T-helper 2 cell treated with Interferon-gamma antibody and Interleukin-4, amounts not matched to agents 100 ng/mL and 5 ng/mL, for 36 hours (primary cell): ENCODE data around the gene HEPHL1. TPM values are rescaled to one million over a fixed set of nuclear protein-coding genes. Genes with fewer than 3 reads are reported as not detected.

Experiments used
- intact Hi-C: fragments of 100-400 bp; cut with micrococcal nuclease; formaldehyde crosslinking; loops from one replicate; pipeline ENCODE4 v1.15.1; 2023
- total RNA-seq: library from RNA; stranded (reverse); gene quantifications from 2 replicates; pipeline ENCODE4 v1.2.3, GENCODE V29; 2022

HEPHL1 gene
- total RNA-seq, 1 donor from 2014 or later: not detected

- intact Hi-C loops: no loop called here
Observed at GRCh38 chr11:94077552-94078293, 56.6 kb downstream of the HEPHL1 start.

- intact Hi-C loops: no loop called here
Observed at GRCh38 chr11:94084164-94084563, 63.0 kb downstream of the HEPHL1 start.

DNA sequence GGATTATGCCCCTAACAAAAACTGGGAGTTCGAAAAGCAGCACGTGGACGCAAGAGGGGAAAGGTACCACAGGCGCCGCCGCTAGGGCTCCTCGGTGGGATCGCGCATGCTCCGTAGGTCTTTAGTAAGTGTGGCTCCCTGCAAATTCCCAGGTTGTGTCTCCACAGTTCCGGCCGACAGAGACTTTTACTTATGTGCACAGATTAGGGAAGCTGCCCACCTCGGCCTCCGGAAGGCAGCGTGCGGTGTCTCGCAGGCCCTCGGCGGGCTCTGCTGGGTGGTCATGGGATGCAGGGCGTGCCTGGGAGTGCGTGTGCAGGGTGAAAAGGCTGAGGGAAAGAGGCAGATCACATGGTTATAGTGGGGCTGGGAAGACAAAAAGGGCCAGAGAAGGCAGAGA, 67.8 kb downstream of the HEPHL1 start:
- intact Hi-C loops: no loop called here

- intact Hi-C loops: no loop called here
Observed at GRCh38 chr11:94089341-94089740, 68.2 kb downstream of the HEPHL1 start.

GRCh38 chr11:94090401-94090800, 69.2 kb downstream of the HEPHL1 start:
- intact Hi-C loops: no loop called here

DNA sequence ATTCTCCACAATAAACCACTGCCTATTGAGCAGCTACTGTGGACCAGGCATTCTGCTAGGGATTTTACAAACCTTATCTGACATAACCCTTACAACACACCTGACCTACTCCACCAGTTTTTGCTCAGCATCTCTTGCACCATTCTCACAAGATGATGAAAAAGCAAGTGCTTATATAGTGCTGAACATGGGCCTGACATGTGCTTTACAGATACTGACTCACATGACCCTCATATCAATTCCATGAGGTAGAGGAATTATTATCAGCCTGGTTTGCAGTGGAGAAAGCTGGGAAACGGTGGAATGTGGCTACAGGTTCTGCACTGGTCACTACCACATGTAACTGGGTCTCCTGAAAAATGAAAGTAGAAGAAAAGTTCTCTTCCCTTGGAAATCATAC, 69.9 kb downstream of the HEPHL1 start:
- intact Hi-C loops: no loop called here

GRCh38 chr11:94100253-94100652, 79.1 kb downstream of the HEPHL1 start:
- intact Hi-C loops: no loop called here

GRCh38 chr11:94103471-94103870, 82.3 kb downstream of the HEPHL1 start:
- intact Hi-C loops: no loop called here

DNA sequence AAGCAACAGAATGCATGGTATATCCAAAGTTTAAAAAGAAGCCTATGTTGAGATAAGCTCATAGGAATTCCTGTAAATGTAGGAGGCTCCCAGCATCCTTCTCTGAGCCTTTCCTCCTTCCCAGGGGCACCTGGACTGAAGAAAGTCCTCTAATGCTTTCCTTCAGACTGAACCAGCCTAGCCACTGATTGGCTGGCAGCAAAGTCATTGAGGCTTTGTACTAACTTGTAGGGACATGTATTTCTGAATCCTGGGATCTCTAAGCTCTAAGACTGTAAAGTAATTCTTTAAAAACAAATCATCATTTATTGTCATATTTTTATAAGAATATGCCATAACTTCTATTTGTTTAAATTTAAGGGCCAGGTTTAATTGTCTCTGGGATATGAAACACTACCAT, 83.6 kb downstream of the HEPHL1 start:
- intact Hi-C loops: no loop called here

DNA sequence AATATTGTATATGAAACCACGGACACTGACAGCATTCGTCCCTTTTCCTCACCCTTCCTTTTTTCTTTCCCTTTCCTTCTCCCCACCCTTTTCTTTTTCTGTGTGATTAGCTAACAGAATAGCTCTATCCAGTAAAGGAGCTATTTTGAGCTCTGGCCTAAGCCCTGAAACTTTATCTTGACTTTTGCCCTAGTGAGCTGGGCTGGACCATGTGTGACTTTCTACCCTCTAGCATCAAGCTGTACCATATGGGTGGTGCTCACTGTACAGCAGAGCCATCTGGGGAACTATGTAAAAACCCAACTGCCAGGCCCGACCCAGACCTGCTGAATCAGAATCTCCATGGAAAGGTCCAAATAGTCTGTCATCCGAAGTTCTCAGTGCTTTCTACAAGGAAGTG, 85.6 kb downstream of the HEPHL1 start:
- intact Hi-C loops: no loop called here

- intact Hi-C loops: no loop called here
Observed at GRCh38 chr11:94107363-94107762, 86.2 kb downstream of the HEPHL1 start.

DNA sequence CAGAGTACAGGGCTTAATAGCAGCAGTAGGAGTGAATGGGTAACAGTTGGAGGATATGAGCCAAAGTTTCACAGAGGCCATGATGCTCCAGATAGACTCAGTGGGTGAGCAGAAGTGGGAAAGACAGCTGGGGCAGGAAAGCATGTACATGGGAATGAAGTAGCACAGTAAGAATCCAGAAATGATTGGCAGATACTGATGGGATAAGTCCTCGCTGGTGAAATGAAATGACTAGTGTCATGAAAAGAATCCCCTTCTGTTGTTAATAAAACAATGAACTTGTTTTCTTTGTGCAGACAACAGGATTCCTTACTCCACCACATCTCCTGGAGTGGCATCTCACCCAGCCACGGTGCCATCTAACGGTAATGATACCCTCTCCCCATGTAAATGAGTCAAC, 90.1 kb downstream of the HEPHL1 start:
- intact Hi-C loops: no loop called here

DNA sequence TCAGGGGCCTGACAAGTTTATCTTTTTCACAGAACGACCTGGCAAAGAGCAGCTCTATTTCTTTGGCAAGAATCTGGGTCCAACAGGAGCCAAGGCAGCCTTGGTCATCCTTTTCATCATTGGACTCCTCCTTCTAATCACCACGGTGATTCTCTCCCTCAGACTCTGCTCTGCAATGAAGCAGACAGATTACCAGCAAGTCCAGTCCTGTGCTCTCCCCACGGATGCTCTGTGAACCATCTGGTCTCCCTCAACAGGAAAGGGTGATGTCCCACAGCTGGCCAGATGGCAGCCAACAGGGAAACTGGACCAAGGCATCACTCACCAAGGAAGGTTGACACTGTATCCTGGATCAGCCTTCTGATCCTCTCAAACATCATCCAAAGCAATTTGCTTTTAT, 90.5 kb downstream of the HEPHL1 start:
- intact Hi-C loops: no loop called here

- intact Hi-C loops: no loop called here
Observed at GRCh38 chr11:94112206-94112953, 91.2 kb downstream of the HEPHL1 start.

- intact Hi-C loops: no loop called here
Observed at GRCh38 chr11:94117197-94117574, 96.0 kb downstream of the HEPHL1 start.

GRCh38 chr11:94117871-94118270, 96.7 kb downstream of the HEPHL1 start:
- intact Hi-C loops: no loop called here

DNA sequence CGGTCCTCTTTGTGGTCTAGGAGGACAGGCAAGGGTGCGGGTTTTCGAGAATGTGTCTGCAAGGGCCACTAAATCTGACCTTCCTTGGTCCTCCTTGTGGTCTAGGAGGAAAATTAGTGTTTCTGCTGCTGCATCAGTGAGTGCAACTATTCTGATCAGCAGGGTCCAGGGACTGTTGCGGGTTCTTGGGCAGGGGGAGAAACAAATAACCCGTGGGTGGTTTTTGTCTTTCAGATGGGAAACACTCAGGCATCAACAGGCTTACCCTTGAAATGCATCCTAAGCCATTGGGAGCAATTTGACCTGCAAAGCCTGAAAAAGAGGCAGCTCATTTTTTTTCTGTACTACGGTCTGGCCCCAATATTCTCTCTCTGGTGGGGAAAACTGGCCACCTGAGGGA, 98.5 kb downstream of the HEPHL1 start:
- intact Hi-C loops: loop anchor here (10.0 kb wide), 2 partner anchors 65 to 945 kb away; partner anchors contain the start of gene SRSF8

DNA sequence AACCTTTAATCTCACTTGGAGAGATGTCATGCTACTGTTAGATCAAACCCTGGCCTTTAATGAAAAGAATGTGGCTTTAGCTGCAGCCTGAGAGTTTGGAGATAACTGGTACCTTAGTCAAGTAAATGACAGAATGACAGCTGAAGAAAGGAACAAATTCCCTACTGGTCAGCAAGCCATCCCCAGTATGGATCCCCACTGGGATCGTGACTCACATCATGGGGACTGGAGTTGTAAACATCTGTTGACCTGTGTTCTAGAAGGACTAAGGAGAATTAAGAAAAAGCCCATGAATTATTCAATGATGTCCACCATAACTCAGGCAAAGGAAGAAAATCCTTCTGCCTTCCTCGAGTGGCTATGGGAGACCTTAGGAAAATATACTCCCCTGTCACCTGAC, 99.4 kb downstream of the HEPHL1 start:
- intact Hi-C loops: loop anchor here (10.0 kb wide), 2 partner anchors 64 to 944 kb away; partner anchors contain the start of gene SRSF8

DNA sequence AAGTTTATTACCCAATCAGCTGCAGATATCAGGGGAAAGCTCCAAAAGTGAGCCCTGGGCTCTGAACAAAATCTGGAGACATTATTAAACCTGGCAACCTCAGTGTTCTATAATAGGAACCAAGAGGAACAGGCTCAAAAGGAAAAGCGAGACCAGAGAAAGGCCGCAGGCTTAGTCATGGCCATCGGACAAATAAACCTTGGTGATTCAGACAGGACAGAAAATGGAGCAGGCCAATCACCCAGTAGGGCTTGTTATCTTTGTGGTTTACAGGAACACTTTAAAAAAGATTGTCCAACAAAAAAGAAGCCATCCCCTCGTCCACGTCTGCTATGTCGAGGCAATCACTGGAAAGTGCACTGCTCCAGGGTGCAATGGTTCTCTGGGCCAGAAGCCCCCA, 99.8 kb downstream of the HEPHL1 start:
- intact Hi-C loops: loop anchor here (10.0 kb wide), 2 partner anchors 64 to 944 kb away; partner anchors contain the start of gene SRSF8

DNA sequence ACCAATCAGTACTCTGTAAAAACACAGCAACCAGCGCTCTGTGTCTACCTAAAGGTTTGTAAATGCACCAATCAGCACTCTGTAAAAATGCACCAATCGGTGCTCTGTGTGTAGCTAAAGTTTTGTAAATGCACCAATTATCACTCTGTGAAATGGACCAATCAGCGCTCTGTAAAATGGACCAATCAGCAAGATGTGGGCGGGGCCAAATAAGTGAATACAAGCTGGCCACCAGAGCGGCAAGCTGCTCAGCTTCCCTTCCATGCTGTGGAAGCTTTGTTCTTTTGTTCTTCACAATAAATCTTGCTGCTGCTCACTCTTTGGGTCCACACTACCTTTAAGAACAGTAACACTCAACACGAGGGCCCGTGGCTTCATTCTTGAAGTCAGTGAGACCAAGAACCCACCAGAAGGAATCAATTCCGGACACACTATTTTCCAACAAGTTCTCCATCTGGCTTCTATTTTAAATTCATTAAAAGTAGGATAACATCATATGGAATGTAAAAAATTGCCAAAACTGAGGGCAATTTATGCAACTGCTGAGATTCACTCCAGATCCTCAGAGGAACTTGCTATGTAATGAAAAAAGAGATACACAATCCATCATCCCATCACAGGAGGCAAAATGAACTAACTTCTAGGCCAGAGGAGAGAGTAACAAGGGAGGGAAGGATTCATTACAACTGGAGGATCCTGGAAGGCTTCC, 104.4 kb downstream of the HEPHL1 start:
- intact Hi-C loops: loop anchor here (5.0 to 10.0 kb wide), 3 partner anchors 59 to 939 kb away; partner anchors contain the start of genes CWC15, KDM4D and SRSF8

DNA sequence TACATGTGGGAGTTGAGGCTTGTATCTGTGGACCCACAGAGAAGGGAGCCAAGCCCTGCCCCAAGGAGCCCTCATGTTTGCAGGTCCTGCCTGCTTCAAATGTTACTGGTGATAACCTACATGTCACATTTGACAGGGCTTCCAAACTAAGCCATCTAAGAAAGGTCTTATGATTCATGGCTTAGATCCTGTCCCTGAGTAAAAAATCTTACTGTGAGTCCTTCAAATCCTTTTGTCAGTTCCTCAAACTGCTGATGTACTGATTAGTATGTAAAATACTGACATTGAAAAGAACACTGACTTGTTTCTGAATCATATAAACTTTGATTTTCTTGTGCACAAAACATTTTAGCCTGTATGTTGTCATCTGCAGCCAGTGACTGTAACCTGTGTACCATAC, 106.5 kb downstream of the HEPHL1 start:
- intact Hi-C loops: loop anchor here (1.0 to 10.0 kb wide), 7 partner anchors 57 to 937 kb away; partner anchors contain the start of genes ANKRD49, CWC15, FUT4 and KDM4D

- intact Hi-C loops: loop anchor here (1.0 to 10.0 kb wide), 7 partner anchors 56 to 936 kb away; partner anchors contain the start of genes ANKRD49, CWC15, FUT4 and KDM4D
Observed at GRCh38 chr11:94128291-94128745, 107.2 kb downstream of the HEPHL1 start.
